ENCODE measurements around the gene DNMT3B.
"Not testable (repeated sequence)": the region's sequence is repeated elsewhere in the genome, so short reads cannot be mapped to it uniquely, and the experiment has no call there.

The DNMT3B gene

GRCh38 chr20:32784369-32785080, 22.3 kb downstream of the DNMT3B start:
- Histone ChIP-seq H3K9ac (ENCODE audit: low read length) (no peak overlapping the region), H3K27me3 (ENCODE audit: control insufficient read depth, insufficient read depth, low read length) (no peaks in the 10 kb centered on the region), H3K4me3 (ENCODE audit: low read length) (no peak overlapping the region), H3K36me3 (ENCODE audit: control insufficient read depth, insufficient read depth, low read length) (no peaks in the 10 kb centered on the region), H3K9me3 (ENCODE audit: control insufficient read depth, low read length) (no peaks in the 10 kb centered on the region), H3K4me1 (ENCODE audit: control insufficient read depth, insufficient read depth, low read length) (no peaks in the 10 kb centered on the region)

- H3K9me3 ChIP-seq (ENCODE audit: control insufficient read depth, low read length) = no peaks in the 10 kb centered on the region
- no peaks in the 10 kb centered on the region for H3K36me3 ChIP-seq (ENCODE audit: control insufficient read depth, insufficient read depth, low read length)
- H3K27me3 ChIP-seq (ENCODE audit: control insufficient read depth, insufficient read depth, low read length) = no peaks in the 10 kb centered on the region
- H3K4me3 ChIP-seq (ENCODE audit: low read length) = no peak overlapping the region
- no peaks in the 10 kb centered on the region for H3K4me1 ChIP-seq (ENCODE audit: control insufficient read depth, insufficient read depth, low read length)
- H3K9ac ChIP-seq (ENCODE audit: low read length) = no peak overlapping the region
Observed at GRCh38 chr20:32786059-32786760, 24.0 kb downstream of the DNMT3B start.

GRCh38 chr20:32787168-32787567, 25.0 kb downstream of the DNMT3B start:
- Histone ChIP-seq H3K9me3 (ENCODE audit: control insufficient read depth, low read length) (no peaks in the 10 kb centered on the region), H3K27me3 (ENCODE audit: control insufficient read depth, insufficient read depth, low read length) (no peaks in the 10 kb centered on the region), H3K9ac (ENCODE audit: low read length) (no peak overlapping the region), H3K4me3 (ENCODE audit: low read length) (no peak overlapping the region), H3K4me1 (ENCODE audit: control insufficient read depth, insufficient read depth, low read length) (no peaks in the 10 kb centered on the region), H3K36me3 (ENCODE audit: control insufficient read depth, insufficient read depth, low read length) (no peaks in the 10 kb centered on the region)

- Histone ChIP-seq H3K4me1 (ENCODE audit: control insufficient read depth, insufficient read depth, low read length) (no peaks in the 10 kb centered on the region), H3K9me3 (ENCODE audit: control insufficient read depth, low read length) (no peaks in the 10 kb centered on the region), H3K4me3 (ENCODE audit: low read length) (no peak overlapping the region), H3K27me3 (ENCODE audit: control insufficient read depth, insufficient read depth, low read length) (no peaks in the 10 kb centered on the region), H3K9ac (ENCODE audit: low read length) (no peak overlapping the region), H3K36me3 (ENCODE audit: control insufficient read depth, insufficient read depth, low read length) (no peaks in the 10 kb centered on the region)
Observed at GRCh38 chr20:32789896-32790750, 27.9 kb downstream of the DNMT3B start.

GRCh38 chr20:32790751-32791057, 28.5 kb downstream of the DNMT3B start:
- Histone ChIP-seq H3K27me3 (ENCODE audit: control insufficient read depth, insufficient read depth, low read length) (no peaks in the 10 kb centered on the region), H3K9me3 (ENCODE audit: control insufficient read depth, low read length) (no peaks in the 10 kb centered on the region), H3K4me1 (ENCODE audit: control insufficient read depth, insufficient read depth, low read length) (no peaks in the 10 kb centered on the region), H3K36me3 (ENCODE audit: control insufficient read depth, insufficient read depth, low read length) (no peaks in the 10 kb centered on the region), H3K4me3 (ENCODE audit: low read length) (no peak overlapping the region), H3K9ac (ENCODE audit: low read length) (no peak overlapping the region)

GRCh38 chr20:32792316-32792715, 30.1 kb downstream of the DNMT3B start:
- no peak overlapping the region for H3K9ac ChIP-seq (ENCODE audit: low read length)
- no peaks in the 10 kb centered on the region for H3K36me3 ChIP-seq (ENCODE audit: control insufficient read depth, insufficient read depth, low read length)
- no peak overlapping the region for H3K4me3 ChIP-seq (ENCODE audit: low read length)
- no peaks in the 10 kb centered on the region for H3K4me1 ChIP-seq (ENCODE audit: control insufficient read depth, insufficient read depth, low read length)
- no peaks in the 10 kb centered on the region for H3K9me3 ChIP-seq (ENCODE audit: control insufficient read depth, low read length)
- no peaks in the 10 kb centered on the region for H3K27me3 ChIP-seq (ENCODE audit: control insufficient read depth, insufficient read depth, low read length)

- Histone ChIP-seq H3K27me3 (ENCODE audit: control insufficient read depth, insufficient read depth, low read length) (no peaks in the 10 kb centered on the region), H3K4me1 (ENCODE audit: control insufficient read depth, insufficient read depth, low read length) (no peaks in the 10 kb centered on the region), H3K36me3 (ENCODE audit: control insufficient read depth, insufficient read depth, low read length) (no peaks in the 10 kb centered on the region), H3K4me3 (ENCODE audit: low read length) (no peak overlapping the region), H3K9me3 (ENCODE audit: control insufficient read depth, low read length) (no peaks in the 10 kb centered on the region), H3K9ac (ENCODE audit: low read length) (no peak overlapping the region)
Observed at GRCh38 chr20:32792731-32793458, 30.7 kb downstream of the DNMT3B start.

GRCh38 chr20:32796383-32796948, 34.3 kb downstream of the DNMT3B start:
- Histone ChIP-seq H3K4me1 (ENCODE audit: control insufficient read depth, insufficient read depth, low read length) (no peaks in the 10 kb centered on the region), H3K36me3 (ENCODE audit: control insufficient read depth, insufficient read depth, low read length) (no peaks in the 10 kb centered on the region), H3K27me3 (ENCODE audit: control insufficient read depth, insufficient read depth, low read length) (no peaks in the 10 kb centered on the region)

GRCh38 chr20:32796981-32797451, 34.8 kb downstream of the DNMT3B start:
- H3K4me1 ChIP-seq (ENCODE audit: control insufficient read depth, insufficient read depth, low read length) = no peaks in the 10 kb centered on the region
- H3K9me3 ChIP-seq (ENCODE audit: control insufficient read depth, low read length) = no peaks in the 10 kb centered on the region
- H3K27me3 ChIP-seq (ENCODE audit: control insufficient read depth, insufficient read depth, low read length) = no peaks in the 10 kb centered on the region
- no peak overlapping the region for H3K9ac ChIP-seq (ENCODE audit: low read length)
- H3K36me3 ChIP-seq (ENCODE audit: control insufficient read depth, insufficient read depth, low read length) = no peaks in the 10 kb centered on the region
- no peak overlapping the region for H3K4me3 ChIP-seq (ENCODE audit: low read length)

More at GRCh38 chr20:32796383-32796948, 34.3 kb downstream of the DNMT3B start:
- H3K9ac ChIP-seq (ENCODE audit: low read length) = no peak overlapping the region
- H3K9me3 ChIP-seq (ENCODE audit: control insufficient read depth, low read length) = no peaks in the 10 kb centered on the region
- no peak overlapping the region for H3K4me3 ChIP-seq (ENCODE audit: low read length)

- not testable (repeated sequence) for H3K36me3 ChIP-seq (ENCODE audit: control insufficient read depth, insufficient read depth, low read length); H3K9ac ChIP-seq (ENCODE audit: low read length)
Observed at GRCh38 chr20:32797571-32797970, 35.4 kb downstream of the DNMT3B start.

GRCh38 chr20:32798046-32798981, 36.1 kb downstream of the DNMT3B start:
- no peaks in the 10 kb centered on the region for H3K4me1 ChIP-seq (ENCODE audit: control insufficient read depth, insufficient read depth, low read length)
- no peak overlapping the region for H3K4me3 ChIP-seq (ENCODE audit: low read length)
- no peaks in the 10 kb centered on the region for H3K27me3 ChIP-seq (ENCODE audit: control insufficient read depth, insufficient read depth, low read length)

More at GRCh38 chr20:32797571-32797970, 35.4 kb downstream of the DNMT3B start:
- not testable (repeated sequence) for H3K4me3 ChIP-seq (ENCODE audit: low read length); H3K27me3 ChIP-seq (ENCODE audit: control insufficient read depth, insufficient read depth, low read length); H3K4me1 ChIP-seq (ENCODE audit: control insufficient read depth, insufficient read depth, low read length); H3K9me3 ChIP-seq (ENCODE audit: control insufficient read depth, low read length)

More at GRCh38 chr20:32798046-32798981, 36.1 kb downstream of the DNMT3B start:
- H3K9me3 ChIP-seq (ENCODE audit: control insufficient read depth, low read length) = no peaks in the 10 kb centered on the region
- no peaks in the 10 kb centered on the region for H3K36me3 ChIP-seq (ENCODE audit: control insufficient read depth, insufficient read depth, low read length)
- no peak overlapping the region for H3K9ac ChIP-seq (ENCODE audit: low read length)

All from mucosa of stomach (tissue), 1 donor.